GM18498 (cell line): ENCODE data around the gene SEMA3G.

ENCODE experiments used
- ATAC-seq: cut with Tn5 transposase; IDR thresholded peaks from one replicate; pipeline ENCODE4 v1.9.1; 2021; ENCODE audit warnings: mild to moderate bottlenecking, moderate library complexity; ENCODE audit not compliant: unreplicated experiment

The SEMA3G gene

DNA sequence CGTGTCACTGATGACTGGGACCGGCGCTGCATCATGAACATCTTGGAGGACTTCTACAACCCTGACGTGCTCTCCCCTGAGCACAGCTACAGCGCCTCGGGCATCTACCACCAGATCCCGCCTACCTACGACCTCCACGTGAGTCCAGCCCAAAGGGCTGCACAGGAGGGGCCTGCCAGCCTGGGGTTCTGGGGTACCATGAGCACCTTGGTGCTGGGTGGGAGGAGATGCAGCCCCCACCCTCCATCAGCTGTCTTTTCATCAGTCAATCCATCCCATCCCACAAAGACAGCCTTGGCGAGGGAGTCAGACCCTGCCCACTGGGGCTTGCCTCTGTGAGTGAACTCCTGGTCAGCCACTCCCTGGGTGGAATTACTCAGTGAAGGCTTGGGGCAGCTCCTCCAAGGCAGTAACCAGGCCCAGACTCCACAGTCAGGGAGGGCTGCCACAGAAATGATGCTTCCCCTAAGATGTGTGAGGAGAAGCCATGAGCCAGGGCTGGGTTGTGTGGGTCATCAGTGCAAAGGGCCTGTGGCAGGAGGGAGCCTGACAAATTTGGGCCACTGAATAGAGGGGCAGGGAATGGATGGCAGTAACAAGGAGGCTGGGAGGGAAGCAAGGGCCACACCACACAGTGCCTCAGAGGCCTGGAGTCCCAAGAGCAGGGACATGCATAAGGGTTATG lies 47.9 kb downstream of the SEMA3G start:
- no peak for ATAC-seq

DNA sequence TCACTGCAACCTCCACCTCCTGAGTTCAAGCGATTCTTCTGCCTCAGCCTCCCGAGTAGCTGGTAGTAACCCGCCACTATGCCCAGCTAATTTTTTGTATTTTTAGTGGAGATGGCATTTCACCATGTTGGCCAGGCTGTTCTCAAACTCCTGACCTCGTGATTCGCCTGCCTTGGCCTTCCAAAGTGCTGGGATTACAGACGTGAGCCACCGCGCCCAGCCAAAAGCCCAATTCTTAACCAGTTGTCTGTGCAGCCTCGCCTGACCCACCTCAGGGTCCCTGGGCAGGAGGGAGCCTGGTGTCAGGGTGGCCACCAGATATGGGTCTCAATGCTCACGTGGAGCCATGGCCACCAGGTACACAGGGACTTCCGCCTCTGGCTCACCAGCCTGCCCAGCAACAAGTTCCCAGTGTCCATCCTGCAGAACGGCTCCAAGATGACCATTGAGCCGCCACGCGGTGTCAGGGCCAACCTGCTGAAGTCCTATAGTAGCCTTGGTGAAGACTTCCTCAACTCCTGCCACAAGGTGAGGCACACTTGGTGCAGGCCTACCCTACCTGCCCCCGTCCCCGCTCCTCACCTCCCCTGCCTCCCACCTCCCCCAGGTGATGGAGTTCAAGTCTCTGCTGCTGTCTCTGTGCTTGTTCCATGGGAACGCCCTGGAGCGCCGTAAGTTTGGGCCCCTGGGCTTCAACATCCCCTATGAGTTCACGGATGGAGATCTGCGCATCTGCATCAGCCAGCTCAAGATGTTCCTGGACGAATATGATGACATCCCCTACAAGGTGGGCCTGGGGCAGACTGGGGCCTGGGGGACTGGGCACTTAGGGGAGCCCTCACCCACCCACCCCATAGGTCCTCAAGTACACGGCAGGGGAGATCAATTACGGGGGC lies 48.6 kb downstream of the SEMA3G start:
- no peak for ATAC-seq

DNA sequence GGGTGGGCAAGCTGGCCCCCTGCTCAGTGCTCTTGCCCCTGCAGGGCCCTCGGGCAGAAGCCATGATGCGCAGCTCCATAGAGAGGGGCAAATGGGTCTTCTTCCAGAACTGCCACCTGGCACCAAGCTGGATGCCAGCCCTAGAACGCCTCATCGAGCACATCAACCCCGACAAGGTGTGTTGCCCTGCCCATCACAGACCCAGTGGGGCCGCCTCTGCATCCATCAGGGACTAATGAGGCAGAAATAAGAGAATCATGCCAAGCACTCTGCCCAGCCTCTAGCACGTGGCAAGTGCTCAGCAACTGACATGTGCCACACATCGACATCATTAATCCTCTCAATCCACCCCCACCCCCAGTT lies 49.4 kb downstream of the SEMA3G start:
- no peak for ATAC-seq

DNA sequence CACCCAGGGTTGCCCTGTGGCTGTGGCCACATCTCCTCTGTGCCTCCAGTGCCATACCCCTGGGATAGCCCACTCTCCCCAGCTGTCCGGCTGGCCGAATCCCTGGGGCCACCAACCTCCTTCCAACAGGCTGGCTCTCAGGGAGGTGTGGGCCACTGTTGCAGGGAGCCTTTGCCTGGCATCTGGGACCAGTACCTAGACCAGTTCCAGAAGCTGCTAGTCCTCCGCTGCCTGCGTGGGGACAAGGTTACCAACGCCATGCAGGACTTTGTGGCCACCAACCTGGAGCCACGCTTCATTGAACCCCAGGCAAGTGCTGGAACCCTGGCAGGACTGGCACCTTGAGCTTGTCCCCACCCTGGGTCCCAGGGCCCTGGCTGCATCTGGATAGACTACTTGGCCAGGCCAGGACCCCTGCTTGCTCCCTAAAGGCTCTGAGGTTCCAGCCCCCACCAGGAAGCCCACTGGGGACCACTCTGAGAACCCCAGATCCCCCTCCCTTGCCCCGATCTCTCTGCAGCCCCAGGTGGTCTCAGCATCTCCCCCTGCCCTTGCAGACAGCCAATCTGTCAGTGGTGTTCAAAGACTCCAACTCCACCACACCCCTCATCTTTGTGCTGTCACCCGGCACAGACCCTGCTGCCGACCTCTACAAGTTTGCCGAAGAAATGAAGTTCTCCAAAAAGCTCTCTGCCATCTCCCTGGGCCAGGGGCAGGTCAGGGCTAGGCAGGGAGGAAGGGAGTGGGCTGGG lies 50.0 kb downstream of the SEMA3G start:
- no peak for ATAC-seq

DNA sequence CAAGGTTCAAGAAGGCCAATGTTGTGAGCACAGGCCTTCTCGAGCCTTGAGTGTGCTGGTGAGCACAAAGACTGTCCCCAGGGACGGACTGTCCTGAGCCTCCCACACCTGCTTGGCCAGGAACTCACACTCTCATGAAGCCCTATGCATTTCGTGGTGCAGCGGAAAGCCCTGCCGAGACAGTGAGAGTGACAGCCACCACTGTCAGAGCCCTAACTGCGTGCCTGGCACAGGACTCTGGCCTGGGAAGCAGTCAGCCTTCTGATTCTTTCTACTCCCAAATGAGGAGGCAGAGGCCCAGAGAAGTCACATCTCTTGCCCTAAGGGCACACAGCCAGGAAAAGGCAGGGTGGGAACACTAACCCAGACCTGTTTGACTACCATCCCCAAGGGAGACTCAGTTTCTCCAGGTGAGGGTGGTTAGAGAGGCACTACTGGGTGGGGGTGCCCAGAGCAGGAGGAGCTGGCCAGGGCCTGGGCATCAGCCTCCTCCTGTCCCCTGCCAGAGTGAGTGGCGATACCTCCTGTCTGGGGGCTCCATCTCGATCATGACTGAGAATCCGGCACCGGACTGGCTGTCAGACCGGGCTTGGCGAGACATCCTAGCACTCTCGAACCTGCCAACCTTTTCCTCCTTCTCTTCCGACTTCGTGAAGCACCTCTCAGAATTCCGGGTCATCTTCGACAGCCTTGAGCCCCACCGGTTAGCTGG lies 50.8 kb downstream of the SEMA3G start:
- ATAC-seq: no peak

DNA sequence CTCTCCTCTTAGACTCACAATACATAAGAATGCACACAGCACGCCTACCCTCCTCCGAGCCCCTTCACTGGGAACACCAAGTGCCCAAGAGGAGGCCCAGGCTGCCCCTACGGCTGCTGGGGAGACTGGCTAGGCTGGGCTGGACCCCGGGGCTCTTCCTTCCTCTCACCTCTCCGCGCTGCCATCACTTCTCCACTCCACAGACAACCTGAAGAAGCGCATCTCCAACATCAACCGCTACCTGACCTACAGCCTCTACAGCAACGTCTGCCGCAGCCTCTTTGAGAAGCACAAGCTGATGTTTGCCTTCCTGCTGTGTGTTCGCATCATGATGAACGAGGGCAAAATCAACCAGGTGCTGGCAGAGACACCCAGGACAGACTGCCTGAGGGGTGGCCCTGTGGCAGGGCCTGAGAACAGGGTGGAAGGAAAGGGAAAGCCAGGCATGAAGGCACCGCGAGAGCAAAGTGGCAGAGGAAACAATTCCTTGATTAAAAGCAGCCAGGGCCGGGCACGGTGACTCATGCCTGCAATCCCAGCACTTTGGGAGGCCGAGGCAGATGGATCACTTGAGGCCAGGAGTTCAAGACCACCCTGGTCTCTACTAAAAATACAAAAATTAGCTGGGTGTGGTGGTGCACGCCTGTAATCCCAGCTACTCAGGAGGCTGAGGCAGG lies 51.6 kb downstream of the SEMA3G start:
- no peak for ATAC-seq

DNA sequence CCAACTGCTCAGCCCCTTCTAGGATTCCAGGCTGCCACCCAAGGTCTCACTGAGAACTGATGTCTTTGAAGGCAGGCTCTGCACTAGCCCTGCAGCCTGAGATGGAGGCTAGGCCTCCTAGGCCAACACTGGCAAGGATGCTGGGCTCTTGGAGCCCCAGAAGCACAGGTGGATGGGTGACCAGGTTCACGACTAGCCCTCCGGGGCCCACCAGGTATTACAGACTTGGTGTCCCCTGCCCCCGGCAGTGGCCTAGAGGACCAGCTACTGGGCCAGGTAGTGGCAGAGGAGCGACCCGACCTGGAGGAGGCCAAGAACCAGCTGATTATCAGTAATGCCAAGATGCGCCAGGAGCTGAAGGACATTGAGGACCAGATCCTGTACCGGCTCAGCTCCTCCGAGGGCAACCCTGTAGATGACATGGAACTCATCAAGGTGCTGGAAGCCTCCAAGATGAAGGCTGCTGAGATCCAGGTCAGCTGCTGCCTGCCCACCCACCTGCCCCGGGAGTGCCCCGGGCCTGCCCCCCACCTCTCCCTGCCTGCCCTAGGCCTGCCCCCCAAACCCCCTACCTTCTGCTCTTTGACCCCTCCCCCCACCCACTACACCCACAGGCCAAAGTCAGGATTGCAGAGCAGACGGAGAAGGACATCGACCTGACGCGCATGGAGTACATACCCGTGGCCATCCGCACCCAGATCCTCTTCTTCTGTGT lies 52.5 kb downstream of the SEMA3G start:
- no peak for ATAC-seq

DNA sequence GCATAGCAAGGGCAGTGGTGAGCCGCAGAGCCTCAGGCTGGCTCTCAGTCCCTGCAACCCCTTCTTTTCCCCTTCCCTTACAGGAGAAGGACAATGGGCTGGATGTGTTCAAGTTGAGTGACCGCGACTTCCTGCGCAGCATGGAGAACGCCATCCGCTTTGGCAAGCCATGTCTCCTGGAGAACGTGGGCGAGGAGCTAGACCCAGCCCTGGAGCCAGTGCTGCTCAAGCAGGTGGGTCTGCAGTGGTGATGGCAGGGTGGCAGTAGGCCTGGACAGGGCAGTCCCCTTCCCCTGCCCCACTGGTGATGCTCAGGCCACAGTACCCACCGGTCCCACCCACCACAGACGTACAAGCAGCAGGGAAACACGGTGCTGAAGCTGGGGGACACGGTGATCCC lies 53.8 kb downstream of the SEMA3G start:
- no peak for ATAC-seq

DNA sequence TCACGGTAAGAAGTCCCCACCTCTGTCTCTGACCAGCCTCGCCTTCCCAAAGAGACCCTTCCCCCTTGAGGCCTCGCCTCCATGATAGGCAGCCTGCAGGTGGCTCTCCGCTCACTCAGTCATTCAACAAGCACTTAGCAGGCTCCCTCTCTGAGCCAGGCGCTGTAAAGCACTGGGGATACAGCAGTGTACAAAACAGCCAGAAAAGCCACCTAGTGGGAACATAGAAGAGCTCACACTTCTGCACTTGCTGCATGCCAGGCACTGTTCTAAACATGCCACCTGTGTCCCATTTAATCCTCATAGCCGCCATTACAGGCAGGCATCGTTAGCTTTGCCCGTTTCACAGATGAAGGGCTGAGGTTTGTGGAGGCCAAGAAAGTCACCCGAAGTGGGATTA lies 56.0 kb downstream of the SEMA3G start:
- no peak for ATAC-seq

DNA sequence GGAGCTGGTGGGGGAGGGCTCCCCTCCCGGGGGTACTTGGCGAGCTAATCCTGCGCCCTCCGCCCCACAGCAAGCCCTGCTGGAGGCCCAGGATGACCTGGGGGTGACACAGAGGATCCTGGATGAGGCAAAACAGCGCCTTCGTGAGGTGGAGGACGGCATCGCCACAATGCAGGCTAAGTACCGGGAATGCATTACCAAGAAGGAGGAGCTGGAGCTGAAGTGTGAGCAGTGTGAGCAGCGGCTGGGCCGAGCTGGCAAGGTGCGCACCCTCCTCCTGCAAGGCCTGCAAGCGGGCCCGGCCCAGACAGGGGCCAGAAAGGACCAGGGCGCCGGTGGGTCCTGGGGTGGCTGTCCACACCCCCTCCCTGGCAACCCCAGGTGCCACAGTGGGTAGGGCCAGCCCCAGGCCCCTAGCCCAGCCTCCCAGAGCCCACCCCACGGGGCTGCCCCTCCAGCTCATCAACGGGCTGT lies 56.5 kb downstream of the SEMA3G start:
- no peak for ATAC-seq

DNA sequence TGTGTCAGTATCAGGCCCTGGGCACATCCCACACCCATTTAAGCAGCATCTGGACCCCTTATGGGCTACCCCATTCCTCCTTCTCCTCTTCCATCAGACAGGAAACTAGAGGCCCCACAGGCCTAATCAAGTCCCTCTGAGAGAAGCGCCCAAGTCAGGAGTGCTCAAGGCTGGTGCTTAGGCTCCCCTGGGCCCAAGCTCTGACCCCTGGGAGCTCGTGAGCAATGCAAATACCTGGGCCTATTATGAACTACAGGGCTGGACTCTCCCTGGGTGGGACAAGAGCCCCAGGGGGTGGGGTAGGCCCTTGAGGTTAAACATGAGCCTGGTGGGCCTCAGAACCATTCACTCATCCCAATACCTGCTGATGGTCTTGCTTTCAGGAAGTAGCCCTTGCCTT lies 57.4 kb downstream of the SEMA3G start:
- no peak for ATAC-seq

DNA sequence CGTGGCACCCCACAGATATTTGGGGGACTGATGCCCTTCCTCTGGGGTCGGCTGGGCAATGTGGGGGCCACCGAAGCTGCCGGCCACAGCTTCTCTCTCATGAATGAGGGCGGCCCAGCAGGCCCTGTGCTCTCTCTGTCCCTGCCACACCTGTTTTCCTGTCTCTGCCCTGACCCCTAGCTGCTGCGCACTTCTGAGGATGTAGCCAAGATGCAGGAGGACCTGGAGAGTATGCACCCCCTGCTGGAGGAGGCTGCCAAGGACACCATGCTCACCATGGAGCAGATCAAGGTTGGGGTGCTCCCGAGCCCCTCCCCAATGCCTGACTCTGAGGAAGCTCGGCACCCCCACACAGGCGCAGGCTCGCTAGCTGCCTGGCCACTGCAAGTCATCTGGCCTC lies 59.7 kb downstream of the SEMA3G start:
- no peak for ATAC-seq

DNA sequence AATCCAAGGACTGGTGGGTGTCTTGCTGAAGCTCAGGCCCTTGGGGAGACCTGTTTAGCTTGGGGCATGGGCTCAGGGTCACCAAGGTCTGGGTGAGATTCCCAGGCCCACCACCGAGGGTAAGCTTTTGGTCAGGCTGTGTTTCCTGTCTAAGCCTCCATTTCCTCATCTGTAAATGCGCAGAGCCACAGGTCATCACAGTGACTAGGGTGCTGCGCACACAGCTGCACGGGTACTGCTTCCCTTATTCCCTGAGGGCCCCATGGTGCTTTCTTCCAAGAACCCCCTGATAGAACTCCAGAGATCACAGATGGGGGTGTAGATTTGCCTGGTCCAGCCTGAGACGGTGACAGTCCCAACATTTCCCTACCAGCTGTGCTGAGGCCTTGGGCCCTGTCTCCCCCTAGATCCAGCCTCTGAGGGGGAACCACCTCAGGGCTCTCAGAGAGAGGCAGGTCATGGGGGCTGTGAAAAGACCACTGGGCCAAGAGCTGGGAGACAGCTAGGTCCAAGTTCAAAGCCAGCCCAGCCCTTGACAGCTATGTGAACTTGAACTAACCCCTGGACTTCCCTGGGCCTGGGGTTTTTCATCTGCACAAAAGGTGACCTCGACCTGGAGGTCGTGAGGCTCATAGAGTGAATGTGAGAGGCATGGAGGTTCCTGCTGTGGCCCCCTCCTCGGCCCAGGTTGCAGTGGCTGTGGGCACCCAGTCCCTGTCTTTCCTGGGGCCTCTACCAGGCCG lies 60.7 kb downstream of the SEMA3G start:
- ATAC-seq: no peak

DNA sequence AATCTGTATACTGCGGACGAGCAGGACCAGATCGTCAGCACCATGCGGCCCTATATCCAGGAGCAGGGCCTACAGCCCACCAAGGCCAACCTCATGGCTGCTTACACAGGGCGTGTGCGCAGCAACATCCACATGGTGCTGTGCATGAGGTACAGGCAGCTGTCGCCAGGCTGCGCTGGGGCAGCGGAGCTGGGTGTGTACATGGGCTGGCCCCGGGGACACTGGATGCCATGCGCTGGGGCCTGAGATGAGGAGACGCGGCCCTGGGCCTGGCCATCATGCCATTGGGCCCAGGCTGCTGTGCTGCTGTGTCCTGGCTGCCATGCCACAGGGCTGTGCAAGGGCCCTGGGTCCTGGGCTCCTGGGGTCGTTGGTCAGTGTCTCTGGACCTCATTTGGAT lies 61.5 kb downstream of the SEMA3G start:
- ATAC-seq: no peak
